Measurements from ENCODE around the gene ANKRD40.
"Not testable (repeated sequence)": the region's sequence is repeated elsewhere in the genome, so short reads cannot be mapped to it uniquely, and the experiment has no call there.

Gene ANKRD40

GRCh38 chr17:50685691-50686493 lies 21.8 kb downstream of the ANKRD40 start:
- no peak for DNase-seq

GRCh38 chr17:50685334-50685665 lies 22.4 kb downstream of the ANKRD40 start:
- DNase-seq, result no peak

GRCh38 chr17:50684612-50685333 lies 22.9 kb downstream of the ANKRD40 start:
- DNase-seq, result no peak

GRCh38 chr17:50684288-50684611 lies 23.5 kb downstream of the ANKRD40 start:
- no peak for DNase-seq

GRCh38 chr17:50683434-50684287 lies 24.1 kb downstream of the ANKRD40 start:
- no peak for DNase-seq

- DNase-seq, result no peak
Observed at GRCh38 chr17:50682938-50683337, 24.8 kb downstream of the ANKRD40 start.

DNA sequence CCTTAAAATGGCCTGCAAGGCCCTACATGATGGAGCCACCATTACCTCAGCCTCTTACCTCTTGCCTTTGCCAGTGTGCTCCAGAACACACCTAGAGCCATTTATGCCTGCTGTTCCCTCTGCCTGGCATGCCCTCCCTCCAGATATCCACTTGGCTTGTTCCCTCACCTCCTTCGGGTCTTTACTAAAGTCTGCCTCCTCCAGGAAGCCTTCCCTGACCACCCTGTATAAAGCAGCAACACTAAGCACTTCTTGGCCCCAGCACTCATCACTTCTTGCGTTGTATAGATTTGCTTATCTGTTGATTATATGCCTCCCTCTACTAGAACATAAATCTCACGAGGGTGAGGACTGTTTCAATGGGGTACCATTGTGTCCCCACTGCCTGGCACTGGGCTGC lies 25.3 kb downstream of the ANKRD40 start:
- no peak for DNase-seq

DNA sequence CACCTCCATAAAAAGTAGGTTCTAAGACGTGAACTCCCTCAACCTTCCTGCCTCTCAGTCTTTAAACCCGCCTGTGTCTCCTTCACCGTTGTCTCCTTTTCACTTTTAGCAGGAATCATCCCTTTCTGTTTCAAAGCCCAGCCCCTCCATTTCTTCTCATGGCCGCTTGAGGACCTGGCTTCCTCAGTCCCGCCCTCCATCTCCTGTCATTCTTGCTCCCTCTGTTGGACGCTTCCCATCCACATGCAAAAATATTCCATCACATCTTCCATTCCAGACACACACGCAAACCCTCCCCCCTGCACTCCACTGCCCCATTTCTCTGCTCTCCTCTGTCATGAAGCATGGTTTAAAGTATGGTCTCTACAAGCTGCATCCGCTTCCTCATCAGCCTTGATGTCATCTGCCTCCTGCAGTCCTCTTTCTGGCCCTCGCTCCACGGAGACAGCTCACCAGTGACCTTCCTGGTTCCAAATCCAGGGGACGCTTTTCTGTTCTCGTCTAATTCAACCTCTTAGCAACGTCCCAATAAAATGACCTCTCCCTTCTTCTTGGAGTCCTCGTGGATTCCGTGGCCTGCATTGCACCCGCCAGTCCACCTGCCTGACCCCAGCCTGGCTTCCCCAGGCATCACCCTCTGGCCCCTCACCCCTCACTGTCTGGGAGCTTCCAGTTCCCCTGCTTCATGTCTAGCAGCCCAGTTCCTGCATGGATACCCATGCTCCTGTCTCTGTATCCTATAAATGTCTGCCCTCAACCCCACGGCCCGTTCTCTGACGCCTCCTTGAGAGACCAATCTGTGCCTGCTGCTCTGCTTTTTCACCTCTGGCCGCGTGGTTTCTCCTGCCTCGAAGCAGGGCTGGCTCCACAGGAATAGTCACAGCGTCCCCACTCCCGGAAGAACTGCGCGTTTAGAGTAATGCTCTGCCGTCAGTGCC lies 26.2 kb downstream of the ANKRD40 start:
- no peak for DNase-seq

- not testable (repeated sequence) for DNase-seq
Observed at GRCh38 chr17:50680543-50681262, 27.0 kb downstream of the ANKRD40 start.

DNA sequence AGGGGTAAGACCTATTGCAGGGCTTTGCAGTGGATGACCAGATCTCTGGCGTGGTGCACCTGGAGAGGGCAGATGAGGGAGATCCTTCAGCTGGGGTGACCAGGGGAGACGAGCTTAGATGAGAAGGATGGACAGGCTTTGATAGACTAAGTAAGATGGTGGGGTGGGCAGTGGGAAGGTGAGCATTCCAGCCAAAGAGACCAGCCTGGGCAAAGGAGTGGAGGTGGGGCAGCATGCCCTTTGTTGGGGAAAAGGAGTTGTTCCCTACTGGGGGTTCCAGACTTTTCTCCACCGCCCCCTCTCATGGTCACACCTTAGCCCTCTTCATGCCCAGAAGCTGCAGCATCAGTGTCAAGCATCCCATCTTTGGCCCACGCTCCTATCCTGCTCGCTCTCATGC lies 27.6 kb downstream of the ANKRD40 start:
- no peak for DNase-seq

DNA sequence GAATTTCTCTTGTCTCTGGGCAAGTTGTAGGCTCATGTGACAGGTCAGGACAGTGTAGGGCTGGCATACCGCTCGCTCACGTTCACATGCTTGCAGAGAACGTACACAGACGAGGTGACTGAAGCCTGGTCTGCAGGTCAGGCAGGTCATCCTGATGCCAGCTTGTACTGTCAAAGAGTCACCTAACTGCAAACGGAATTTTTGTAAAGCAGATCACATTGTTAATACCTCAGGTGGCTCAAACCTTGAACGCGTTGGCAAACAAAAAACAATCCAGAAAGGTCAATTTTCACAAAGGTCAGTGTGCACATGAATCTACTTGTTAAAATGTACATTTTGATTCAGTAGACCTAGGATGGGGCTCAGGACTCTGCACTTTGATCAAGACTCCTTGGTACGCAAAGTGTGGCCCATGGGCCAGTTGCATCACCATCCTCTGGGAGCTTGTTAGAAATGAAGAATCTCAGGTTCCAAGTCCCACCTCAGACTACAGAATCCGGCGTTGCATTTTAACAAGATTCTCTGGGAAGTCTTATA lies 28.6 kb downstream of the ANKRD40 start:
- DNase-seq, result no peak

DNA sequence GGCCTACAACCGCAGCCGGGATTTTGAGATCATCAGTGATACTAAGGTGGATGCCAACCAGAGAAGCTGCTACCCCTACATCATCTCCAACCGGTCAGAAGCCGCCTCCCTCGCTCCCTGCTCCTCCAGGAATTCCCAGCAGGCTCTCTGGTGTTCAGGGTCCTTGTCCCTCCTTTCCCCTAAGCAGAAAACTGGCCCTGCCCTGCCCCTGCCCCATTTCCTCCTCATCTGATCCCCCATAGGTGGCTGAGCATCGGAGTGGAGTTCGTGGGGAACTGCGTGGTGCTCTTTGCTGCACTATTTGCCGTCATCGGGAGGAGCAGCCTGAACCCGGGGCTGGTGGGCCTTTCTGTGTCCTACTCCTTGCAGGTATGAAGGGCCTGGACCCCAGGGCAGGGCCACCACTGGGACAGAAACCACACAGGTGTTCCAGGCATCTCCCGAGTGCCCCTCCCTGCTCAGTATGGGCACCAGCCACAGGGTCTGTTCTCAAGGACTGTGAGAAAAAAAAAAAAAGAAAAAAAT lies 29.8 kb downstream of the ANKRD40 start:
- DNase-seq, result no peak

DNA sequence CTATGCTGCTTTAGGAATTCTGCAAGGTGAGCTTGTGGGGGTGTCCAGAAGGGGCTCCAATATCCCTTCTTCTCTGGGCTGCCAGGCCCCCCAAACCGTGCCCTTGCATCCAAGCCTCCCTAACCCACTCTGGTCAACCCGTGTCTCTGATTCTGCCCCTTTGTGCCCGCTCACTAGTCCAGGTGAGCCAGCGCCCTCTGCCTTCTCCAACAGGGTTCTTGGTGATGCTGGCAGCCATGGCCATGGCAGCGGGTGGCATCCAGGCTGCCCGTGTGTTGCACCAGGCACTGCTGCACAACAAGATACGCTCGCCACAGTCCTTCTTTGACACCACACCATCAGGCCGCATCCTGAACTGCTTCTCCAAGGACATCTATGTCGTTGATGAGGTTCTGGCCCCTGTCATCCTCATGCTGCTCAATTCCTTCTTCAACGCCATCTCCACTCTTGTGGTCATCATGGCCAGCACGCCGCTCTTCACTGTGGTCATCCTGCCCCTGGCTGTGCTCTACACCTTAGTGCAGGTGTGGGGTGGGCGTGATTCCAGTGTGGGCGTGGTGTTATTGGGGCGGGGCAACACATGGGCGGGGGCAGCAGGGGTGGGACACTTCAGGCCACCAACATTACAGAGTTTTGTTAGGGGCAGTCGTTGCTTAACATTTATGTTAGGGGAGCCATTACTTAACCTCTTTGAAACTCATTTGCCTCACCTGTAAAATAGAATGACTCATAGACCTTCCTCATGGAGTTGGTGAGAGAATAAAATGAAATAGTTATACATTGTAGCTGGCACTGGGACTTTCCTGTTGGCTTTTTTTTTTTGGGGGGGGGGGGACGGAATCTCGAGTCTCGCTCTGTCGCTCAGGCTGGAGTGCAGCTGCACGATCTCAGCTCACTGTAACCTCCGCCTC lies 31.4 kb downstream of the ANKRD40 start:
- no peak for DNase-seq

- no peak for DNase-seq
Observed at GRCh38 chr17:50675627-50676026, 32.1 kb downstream of the ANKRD40 start.

DNA sequence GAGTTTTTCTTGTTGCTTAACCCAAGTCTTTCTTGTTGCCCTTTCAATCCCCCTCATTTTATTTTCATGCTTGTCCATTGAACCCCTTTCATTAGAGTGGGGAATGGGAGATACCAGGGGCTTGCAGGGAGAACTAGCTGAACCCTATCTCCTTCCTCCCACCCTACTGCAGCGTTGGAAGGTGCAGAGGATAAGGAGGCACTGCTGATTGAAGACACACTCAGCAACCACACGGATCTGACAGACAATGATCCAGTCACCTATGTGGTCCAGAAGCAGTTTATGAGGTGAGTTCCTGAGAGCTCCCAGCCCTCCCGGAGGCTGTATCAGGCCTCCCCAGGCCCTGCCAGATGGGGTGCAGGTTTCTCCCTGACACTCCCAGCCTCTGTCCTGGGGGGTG lies 32.5 kb downstream of the ANKRD40 start:
- DNase-seq, result no peak

GRCh38 chr17:50672831-50673551 lies 34.7 kb downstream of the ANKRD40 start:
- DNase-seq, result no peak

GRCh38 chr17:50672071-50672470 lies 35.6 kb downstream of the ANKRD40 start:
- no peak for DNase-seq

GRCh38 chr17:50668838-50669581 lies 38.7 kb downstream of the ANKRD40 start:
- DNase-seq, result no peak

Measured in activated T-cell treated with anti-CD3 and anti-CD28 coated beads, Interleukin-2, amount 50 U/mL, for 1 hour (primary cell).